ENCODE results near the gene WDR35.
"Not testable (repeated sequence)": the region's sequence is repeated elsewhere in the genome, so short reads cannot be mapped to it uniquely, and the experiment has no call there.

WDR35 gene

DNA sequence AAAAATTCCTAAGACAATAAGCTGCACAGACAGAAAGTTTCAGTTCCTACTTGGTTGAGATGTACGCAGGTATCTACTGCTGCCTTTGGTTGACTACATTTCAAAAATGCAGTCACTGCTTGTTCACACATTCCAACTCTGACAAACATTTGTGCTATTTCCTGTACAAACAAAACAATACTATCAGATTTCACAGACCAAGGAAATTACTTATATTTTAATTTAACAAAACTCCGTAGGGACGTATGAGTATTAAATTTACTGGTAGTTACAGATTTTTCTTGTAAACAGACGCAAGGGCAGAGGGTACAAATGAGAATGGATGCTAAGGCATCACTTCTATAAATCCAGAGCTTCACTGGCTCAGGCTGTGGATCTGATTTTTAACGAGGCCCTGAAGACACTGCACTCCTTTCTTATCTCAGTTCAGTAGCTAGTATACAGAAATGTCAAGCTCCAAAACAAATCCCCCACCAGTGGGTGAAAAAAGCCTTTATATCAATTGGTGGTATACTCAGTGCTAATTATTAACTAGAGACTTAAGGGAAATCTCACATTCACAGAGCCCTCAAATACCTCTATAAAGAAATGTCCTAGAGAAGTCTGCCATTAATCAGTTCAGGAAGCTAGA, 56.4 kb downstream of the WDR35 start:
- H3K4me3 ChIP-seq (replicated peaks; ENCODE audit: low read depth, low read length), result no peak overlapping the region
- no peak for TF ChIP-seq CTCF (IDR thresholded peaks at IDR 0.05; ENCODE audit: low read depth, low read length, missing control alignments)
- peak; percentile 43 for DNase-seq (ENCODE audit: extremely low read depth, low read depth)

- H3K4me3 ChIP-seq (replicated peaks; ENCODE audit: low read depth, low read length), result no peak overlapping the region
- no peak for DNase-seq (ENCODE audit: extremely low read depth, low read depth)
Measured at GRCh38 chr2:19932928-19933327, 57.0 kb downstream of the WDR35 start.

DNA sequence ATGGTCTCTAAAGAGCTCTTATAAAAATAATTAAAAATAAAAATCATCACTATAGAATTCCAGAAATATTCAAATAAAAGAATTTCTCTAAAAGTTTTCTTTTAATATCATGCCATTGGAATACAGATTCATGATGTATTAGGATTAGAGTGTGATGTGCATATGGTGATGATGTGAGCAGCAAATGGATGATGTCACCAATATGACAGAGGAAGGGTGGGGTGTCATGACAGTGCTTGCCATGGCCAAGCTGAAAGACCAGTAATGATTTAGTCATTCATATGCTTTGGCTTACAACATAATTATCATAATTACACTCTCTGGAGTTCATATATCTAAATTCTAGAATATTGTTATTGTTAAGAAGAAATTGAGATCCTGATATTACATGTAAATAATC, 60.7 kb downstream of the WDR35 start:
- no peak for DNase-seq (ENCODE audit: extremely low read depth, low read depth)
- TF ChIP-seq CTCF (IDR thresholded peaks at IDR 0.05; ENCODE audit: low read depth, low read length, missing control alignments), result no peak
- no peak overlapping the region for H3K4me3 ChIP-seq (replicated peaks; ENCODE audit: low read depth, low read length)

More at GRCh38 chr2:19932928-19933327, 57.0 kb downstream of the WDR35 start:
- TF ChIP-seq CTCF (IDR thresholded peaks at IDR 0.05; ENCODE audit: low read depth, low read length, missing control alignments), result no peak

GRCh38 chr2:19927816-19928215, 62.1 kb downstream of the WDR35 start:
- DNase-seq (ENCODE audit: extremely low read depth, low read depth); H3K4me3 ChIP-seq (replicated peaks; ENCODE audit: low read depth, low read length): not testable (repeated sequence)

- H3K4me3 ChIP-seq (replicated peaks; ENCODE audit: low read depth, low read length); DNase-seq (ENCODE audit: extremely low read depth, low read depth): not testable (repeated sequence)
Measured at GRCh38 chr2:19924526-19924925, 65.4 kb downstream of the WDR35 start.

- H3K4me3 ChIP-seq (replicated peaks; ENCODE audit: low read depth, low read length); DNase-seq (ENCODE audit: extremely low read depth, low read depth): not testable (repeated sequence)
Measured at GRCh38 chr2:19922188-19922587, 67.7 kb downstream of the WDR35 start.

DNA sequence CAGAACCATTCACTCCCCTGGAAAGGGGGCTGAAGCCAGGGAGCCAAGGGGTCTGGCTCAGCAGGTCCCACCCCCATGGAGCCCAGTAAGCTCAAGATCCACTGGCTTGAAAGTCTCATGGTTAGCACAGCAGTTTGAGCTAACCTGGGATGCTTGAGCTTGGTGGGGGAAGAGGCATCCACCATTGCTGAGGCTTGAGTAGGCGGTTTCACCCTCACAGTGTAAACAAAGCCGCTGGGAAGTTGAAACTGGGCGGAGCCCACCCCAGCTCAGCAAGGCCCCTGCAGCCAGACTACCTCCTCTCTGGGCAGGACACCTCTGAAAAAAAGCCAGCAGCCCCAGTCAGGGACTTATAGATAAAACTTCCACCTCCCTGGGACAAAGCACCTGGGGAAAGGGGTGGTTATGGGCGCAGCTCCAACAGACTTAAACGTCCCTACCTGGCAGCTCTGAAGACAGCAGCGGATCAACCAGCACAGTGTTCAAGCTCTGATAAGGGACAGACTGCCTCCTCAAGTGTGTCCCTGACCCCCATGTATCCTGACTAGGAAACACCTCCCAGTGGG, 73.4 kb downstream of the WDR35 start:
- no peak for TF ChIP-seq CTCF (IDR thresholded peaks at IDR 0.05; ENCODE audit: low read depth, low read length, missing control alignments)
- H3K4me3 ChIP-seq (replicated peaks; ENCODE audit: low read depth, low read length), result no peak overlapping the region
- DNase-seq (ENCODE audit: extremely low read depth, low read depth), result no peak

GRCh38 chr2:19914266-19914975, 75.5 kb downstream of the WDR35 start:
- DNase-seq (ENCODE audit: extremely low read depth, low read depth), result no peak
- TF ChIP-seq CTCF (IDR thresholded peaks at IDR 0.05; ENCODE audit: low read depth, low read length, missing control alignments), result no peak
- no peak overlapping the region for H3K4me3 ChIP-seq (replicated peaks; ENCODE audit: low read depth, low read length)
